Loucy (cell line): Measurements from ENCODE around the gene MAP4K5.

ENCODE experiments used
- H2AFZ ChIP-seq: fragments of 200-600 bp; sonication (generic); 2 replicates; pipeline ENCODE4 v1.6.0; 2016; ENCODE audit warnings: antibody characterized with exemption, mild to moderate bottlenecking, low read length, moderate library complexity
- H3F3A ChIP-seq: fragments of 200-600 bp; 2 replicates; pipeline ENCODE4 v1.6.0; 2016; ENCODE audit warnings: antibody characterized with exemption, low read depth, mild to moderate bottlenecking
- H3K27me3 ChIP-seq: fragments of 200-600 bp; sonication (generic); 2 replicates; pipeline ENCODE4 v1.6.1; 2014; ENCODE audit warnings: low read length, mild to moderate bottlenecking; ENCODE audit not compliant: insufficient read depth, poor library complexity, severe bottlenecking
- H3K36me3 ChIP-seq: fragments of 200-600 bp; sonication (generic); 2 replicates; pipeline ENCODE4 v1.6.1; 2016; ENCODE audit warnings: low read length; ENCODE audit not compliant: insufficient read depth
- H3K4me1 ChIP-seq: fragments of 200-600 bp; sonication (generic); 2 replicates; pipeline ENCODE4 v1.5.1; 2014; ENCODE audit warnings: low read length, mild to moderate bottlenecking; ENCODE audit not compliant: insufficient read depth, poor library complexity, severe bottlenecking
- H3K4me2 ChIP-seq: fragments of 200-600 bp; sonication (generic); 2 replicates; pipeline ENCODE4 v1.6.0; 2014; ENCODE audit warnings: antibody characterized with exemption, low read length, low read depth, mild to moderate bottlenecking; ENCODE audit not compliant: poor library complexity, severe bottlenecking
- H3K4me3 ChIP-seq: fragments of 200-600 bp; sonication (generic); 2 replicates; pipeline ENCODE4 v1.5.1; 2014; ENCODE audit warnings: low read length, mild to moderate bottlenecking, mixed read lengths; ENCODE audit not compliant: poor library complexity, severe bottlenecking
- H3K79me2 ChIP-seq: fragments of 200-600 bp; sonication (generic); 2 replicates; pipeline ENCODE4 v1.6.1; 2014; ENCODE audit warnings: low read length; ENCODE audit not compliant: insufficient read depth
- H3K9ac ChIP-seq: fragments of 200-600 bp; sonication (generic); 2 replicates; pipeline ENCODE4 v1.6.0; 2014; ENCODE audit warnings: mild to moderate bottlenecking, low read depth, low read length, moderate library complexity; ENCODE audit not compliant: poor library complexity, severe bottlenecking
- H3K9me2 ChIP-seq: fragments of 200-600 bp; sonication (generic); replicated peaks from 2 replicates; pipeline ENCODE4 v1.6.1; 2016; ENCODE audit warnings: low read depth, low read length, mixed read lengths
- H3K9me3 ChIP-seq: fragments of 200-600 bp; sonication (generic); 2 replicates; pipeline ENCODE4 v1.6.1; 2014; ENCODE audit warnings: mild to moderate bottlenecking, antibody characterized with exemption, low read length, low read depth; ENCODE audit not compliant: insufficient read depth
- H4K20me1 ChIP-seq: fragments of 200-600 bp; sonication (generic); 2 replicates; pipeline ENCODE4 v1.6.0; 2014; ENCODE audit warnings: antibody characterized with exemption, low read length, mild to moderate bottlenecking; ENCODE audit not compliant: insufficient read depth, poor library complexity, severe bottlenecking
- CTCF ChIP-seq: fragments of 200-600 bp; sonication (generic); conservative IDR thresholded peaks from 2 replicates; pipeline ENCODE4 v1.5.1; 2014; ENCODE audit warnings: mild to moderate bottlenecking, antibody characterized with exemption, low read length
- EZH2phosphoT487 ChIP-seq: fragments of 200-600 bp; IDR thresholded peaks from 2 replicates; pipeline ENCODE4 v1.6.1; 2018; ENCODE audit warnings: antibody characterized with exemption, mild to moderate bottlenecking, moderate library complexity, borderline replicate concordance

MAP4K5 gene

DNA sequence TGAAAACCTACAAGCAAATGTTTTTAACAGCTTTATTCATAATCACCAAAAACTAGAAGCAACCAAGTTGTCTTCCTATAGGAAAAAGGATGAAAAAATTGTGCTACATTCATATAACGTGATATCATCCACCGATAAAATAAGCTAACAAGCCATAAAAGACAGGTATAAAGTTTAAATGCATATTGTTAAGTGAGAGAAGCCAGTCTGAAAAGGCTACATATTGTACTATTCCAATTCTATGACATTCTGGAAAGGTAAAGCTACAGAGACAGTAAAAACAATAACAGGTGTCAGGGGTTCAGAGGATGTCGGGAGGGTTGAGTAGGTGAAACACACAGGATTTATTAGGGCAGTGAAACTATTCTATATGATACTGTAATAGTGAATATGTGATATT lies 158.4 kb downstream of the MAP4K5 start:
- H3F3A ChIP-seq = no peaks in the 10 kb centered on the region
- H2AFZ ChIP-seq = no peak overlapping the region
- no peak overlapping the region for H3K9ac ChIP-seq
- no peak overlapping the region for H3K4me3 ChIP-seq
- H3K36me3 ChIP-seq = no peaks in the 10 kb centered on the region
- no peaks in the 10 kb centered on the region for H3K79me2 ChIP-seq
- TF ChIP-seq CTCF (no peak), EZH2phosphoT487 (no peak)
- H4K20me1 ChIP-seq = no peaks in the 10 kb centered on the region
- no peaks in the 10 kb centered on the region for H3K27me3 ChIP-seq
- H3K4me2 ChIP-seq = no peak overlapping the region
- H3K9me2 ChIP-seq = no peaks in the 10 kb centered on the region
- H3K9me3 ChIP-seq = no peaks in the 10 kb centered on the region
- H3K4me1 ChIP-seq = no peaks in the 10 kb centered on the region

GRCh38 chr14:50371546-50371945 lies 160.8 kb downstream of the MAP4K5 start:
- Histone ChIP-seq H3K27me3 (no peaks in the 10 kb centered on the region), H3K4me1 (peaks cover 9% of the 10 kb centered on the region), H3K4me2 (no peak overlapping the region), H3F3A (no peaks in the 10 kb centered on the region), H3K36me3 (no peaks in the 10 kb centered on the region), H3K9me2 (no peaks in the 10 kb centered on the region), H3K9ac (no peak overlapping the region), H4K20me1 (no peaks in the 10 kb centered on the region), H2AFZ (no peak overlapping the region), H3K4me3 (no peak overlapping the region), H3K9me3 (no peaks in the 10 kb centered on the region), H3K79me2 (no peaks in the 10 kb centered on the region)
- TF ChIP-seq CTCF = no peak
- TF ChIP-seq EZH2phosphoT487 = no peak
